ENCODE results near the gene RAB6D.
"Not testable (repeated sequence)": the region's sequence is repeated elsewhere in the genome, so short reads cannot be mapped to it uniquely, and the experiment has no call there.

The RAB6D gene

DNA sequence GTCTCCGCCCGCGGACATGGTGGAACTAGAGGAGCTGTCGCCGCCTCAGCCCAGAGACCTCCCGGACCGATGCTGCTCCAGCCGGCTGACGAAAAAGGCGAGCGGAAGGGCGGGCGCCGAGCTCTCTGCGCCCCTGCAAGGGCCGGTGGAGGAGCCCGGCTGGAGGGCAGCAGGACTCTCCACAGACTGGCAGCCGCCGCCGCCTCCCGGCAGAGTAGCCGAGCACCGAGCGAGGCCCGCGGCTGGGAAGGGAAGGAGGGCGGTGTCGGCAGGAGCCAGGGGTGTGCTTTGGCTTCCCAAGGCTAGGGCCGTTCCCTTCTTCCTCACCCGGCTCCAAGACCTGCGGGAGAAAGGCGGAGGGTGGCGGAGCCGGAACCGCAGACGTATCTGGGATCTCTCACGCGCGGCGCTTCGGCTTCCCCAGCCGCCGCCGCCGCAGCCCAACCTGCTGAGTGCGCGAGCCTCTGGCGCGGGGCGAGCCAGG is at the start of gene RAB6D:
Gene RAB6D, minus strand, starts transcription at position 466 of the 484 bp plus-strand sequence. Its CDS starts 448 bp downstream, at position 18.
- not testable (repeated sequence) for DNase-seq (ENCODE audit: low read depth in 3 of 3, low spot score in 1 of 3)

DNA sequence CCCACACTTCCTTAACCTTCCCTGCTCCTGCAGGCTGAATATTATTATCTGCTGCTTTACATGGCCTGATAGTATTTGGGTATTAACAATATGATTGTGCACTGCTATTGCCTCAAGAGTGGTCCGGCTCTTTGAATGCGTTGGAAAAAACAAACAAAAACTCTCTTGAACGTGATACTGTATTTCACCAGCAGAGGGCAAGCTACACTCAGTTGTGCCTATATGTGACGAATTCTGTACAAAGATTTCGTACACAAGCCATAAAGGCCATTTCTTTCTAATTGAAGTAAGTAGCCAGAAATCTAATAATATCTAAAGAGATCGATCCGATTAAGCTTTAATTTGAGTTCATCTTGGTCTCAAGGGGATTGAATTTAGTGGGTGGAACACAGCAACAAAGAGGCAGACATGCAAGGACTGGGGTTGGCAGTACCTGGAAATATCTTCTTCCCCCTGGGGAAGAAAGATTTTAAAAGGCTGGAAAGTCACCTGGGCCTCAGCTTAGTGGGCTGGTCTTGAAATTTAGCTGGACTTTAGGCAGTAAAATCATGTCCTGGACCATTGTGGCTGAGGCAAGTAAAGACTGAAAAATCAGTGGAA is 49.3 kb upstream of the RAB6D start:
- DNase-seq (ENCODE audit: low read depth in 3 of 3, low spot score in 1 of 3), result no peak

DNA sequence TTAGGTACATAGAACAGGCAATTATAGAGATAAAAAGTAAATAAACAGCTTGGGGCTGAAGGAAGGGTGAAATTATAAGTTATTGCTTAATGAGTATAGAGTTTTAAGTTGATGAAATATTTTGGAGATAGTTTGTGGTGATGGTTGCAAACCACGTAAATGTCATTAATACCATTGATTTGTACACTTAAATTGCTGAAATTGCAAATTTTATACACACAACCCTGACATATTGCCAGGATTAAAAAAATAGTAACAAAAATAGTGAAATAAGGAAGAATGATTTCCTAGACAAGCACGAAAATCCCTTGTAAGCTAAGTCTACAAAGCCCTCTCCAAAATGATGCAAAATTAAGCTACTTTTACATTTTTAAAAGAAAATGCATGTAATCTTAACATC is 46.2 kb upstream of the RAB6D start:
- DNase-seq (ENCODE audit: low read depth in 3 of 3, low spot score in 1 of 3), result no peak

DNA sequence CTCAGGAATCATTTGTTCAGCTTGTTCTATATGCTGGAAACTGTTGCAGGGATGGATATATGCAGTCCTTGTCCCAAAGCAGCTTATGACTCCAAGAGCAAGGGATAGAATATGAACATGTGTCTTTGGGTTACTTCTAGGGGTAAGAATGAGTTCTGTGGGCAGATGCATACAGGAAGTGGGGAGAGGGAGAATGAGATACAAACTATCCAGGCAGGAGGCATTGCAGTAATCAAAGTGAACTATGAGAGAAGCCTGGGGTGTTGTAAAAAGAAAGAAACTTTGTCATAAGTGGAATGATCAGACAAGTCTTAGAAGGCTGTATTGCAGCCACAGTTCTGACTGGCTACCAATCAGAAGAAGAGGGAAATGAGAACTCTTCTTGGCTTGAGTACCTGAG is 44.8 kb upstream of the RAB6D start:
- DNase-seq (ENCODE audit: low read depth in 3 of 3, low spot score in 1 of 3), result no peak

DNA sequence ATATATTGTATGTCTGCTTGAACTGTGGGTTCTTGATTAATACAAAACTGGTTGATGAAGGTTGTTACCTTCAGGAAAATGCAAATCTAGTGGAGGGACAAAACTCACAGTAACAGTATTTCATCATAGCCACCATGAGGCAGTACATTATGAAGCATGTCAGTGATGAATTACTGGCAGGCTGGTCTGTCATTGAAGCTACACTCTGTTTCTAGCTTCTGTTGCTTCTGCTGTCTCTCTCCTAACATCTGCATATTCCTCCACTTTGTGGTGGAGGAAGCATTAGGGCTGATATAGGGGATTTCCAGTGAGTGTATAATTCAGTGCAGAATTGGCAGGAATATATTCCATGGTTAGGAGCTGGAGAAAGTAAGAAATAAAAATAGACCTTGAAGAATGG is 44.2 kb upstream of the RAB6D start:
- DNase-seq (ENCODE audit: low read depth in 3 of 3, low spot score in 1 of 3), result no peak

DNA sequence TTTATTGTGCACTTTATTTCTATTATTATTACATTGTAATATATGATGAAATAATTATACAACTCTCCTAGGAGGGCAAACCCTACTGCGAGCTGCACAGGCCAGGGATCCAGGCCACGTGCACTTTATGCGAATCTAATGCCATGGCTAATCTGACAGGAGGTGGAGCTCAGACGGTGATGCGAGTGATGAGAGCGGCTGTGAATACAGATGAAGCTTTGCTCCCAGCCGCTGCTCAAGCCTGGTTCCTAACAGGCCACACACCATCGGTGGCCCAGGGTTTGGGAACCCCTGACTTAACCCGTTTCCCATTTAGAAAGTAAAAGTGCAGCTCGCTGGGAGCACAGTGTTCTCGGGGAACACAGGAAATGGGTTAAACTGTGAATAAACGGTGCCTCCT is 40.8 kb upstream of the RAB6D start:
- no peak for DNase-seq (ENCODE audit: low read depth in 3 of 3, low spot score in 1 of 3)

DNA sequence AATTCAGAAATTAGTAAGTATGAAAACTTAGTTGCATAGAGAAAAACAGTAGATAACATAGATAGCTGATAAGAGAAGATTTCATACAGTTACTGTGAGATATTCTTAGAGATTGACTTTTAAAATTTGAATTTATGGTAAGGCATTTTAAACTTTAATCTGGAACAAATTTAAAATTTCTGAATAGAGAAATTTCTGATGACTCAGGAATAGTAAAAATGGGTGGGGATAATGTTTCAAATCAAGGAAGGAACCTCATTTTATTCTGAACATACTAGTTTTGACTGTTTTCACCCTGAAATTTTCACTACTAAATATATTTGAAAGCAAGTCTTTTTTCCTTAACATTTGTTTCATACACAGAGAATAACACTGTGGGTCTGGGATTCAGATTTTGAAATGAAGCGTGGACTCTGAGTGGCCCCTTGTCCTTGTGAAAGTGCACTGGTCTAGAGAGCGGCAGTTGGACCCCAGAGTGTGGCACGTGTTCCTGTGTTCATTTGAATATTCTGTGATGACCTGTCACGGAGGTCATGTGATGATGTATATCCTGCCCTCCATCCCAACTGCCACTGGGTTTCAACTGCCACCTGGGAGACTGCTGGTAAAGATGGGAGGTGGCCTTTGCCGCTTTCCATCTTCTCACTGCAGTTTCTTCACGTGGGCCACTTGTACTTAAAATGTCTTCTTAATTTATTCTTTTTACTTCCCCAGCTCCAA is 38.5 kb upstream of the RAB6D start:
- DNase-seq (ENCODE audit: low read depth in 3 of 3, low spot score in 1 of 3), result no peak

DNA sequence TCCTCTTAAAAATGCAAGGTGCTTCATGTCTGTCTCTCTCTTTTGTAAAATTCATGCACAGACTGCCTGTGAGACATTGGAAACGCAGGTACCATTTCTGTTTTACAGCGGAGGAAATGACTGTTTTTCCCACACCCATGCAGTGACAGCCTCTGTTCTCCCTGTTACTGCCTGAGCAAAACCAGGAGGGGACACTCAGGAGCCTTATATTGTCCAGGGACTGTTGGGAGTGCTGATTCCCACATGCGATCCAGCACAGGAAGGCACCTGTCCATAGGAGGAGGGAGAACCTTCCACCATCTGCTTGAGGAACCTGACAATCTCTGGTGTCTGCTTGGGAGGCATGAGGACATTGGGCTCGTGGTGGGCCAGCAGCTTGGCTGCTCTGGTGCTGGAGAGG is 36.9 kb upstream of the RAB6D start:
- no peak for DNase-seq (ENCODE audit: low read depth in 3 of 3, low spot score in 1 of 3)

DNA sequence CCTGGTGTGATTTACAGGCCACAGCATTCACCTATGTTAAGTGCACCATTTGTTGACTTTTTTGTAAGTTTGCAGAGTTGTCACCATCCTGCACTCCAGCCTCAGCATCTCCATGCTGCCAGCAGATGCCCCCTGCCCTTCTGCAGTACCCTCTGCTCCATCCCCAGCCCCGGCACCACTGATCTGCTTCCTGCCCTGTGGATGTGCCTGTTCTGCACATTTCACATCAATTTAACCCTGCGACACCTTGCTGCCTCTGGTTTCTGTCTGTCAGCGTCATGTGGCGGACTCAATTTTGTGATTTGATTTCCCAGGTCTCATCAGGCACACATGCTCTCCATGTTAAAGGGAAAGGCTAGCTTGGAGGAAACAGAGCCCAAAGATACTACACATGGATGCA is 36.5 kb upstream of the RAB6D start:
- DNase-seq (ENCODE audit: low read depth in 3 of 3, low spot score in 1 of 3), result not testable (repeated sequence)

DNA sequence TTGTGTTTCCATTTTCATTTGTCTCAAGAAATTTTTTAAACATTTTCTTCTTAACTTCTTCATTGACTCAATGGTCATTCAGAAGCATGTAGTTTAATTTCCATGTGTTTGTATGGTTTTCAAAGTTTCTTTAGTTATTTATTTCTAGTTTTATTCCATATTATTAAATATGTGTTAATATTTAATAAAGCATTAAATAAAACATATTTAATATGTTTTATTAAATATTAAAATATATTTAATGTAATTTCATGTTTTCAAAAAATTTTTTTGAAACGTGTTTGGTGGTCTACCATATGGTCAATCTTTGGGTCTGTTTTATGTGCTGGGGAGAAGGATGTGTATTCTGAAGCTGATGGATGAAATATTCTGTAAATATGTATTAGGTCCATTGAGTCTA is 32.2 kb upstream of the RAB6D start:
- DNase-seq (ENCODE audit: low read depth in 3 of 3, low spot score in 1 of 3), result not testable (repeated sequence)

DNA sequence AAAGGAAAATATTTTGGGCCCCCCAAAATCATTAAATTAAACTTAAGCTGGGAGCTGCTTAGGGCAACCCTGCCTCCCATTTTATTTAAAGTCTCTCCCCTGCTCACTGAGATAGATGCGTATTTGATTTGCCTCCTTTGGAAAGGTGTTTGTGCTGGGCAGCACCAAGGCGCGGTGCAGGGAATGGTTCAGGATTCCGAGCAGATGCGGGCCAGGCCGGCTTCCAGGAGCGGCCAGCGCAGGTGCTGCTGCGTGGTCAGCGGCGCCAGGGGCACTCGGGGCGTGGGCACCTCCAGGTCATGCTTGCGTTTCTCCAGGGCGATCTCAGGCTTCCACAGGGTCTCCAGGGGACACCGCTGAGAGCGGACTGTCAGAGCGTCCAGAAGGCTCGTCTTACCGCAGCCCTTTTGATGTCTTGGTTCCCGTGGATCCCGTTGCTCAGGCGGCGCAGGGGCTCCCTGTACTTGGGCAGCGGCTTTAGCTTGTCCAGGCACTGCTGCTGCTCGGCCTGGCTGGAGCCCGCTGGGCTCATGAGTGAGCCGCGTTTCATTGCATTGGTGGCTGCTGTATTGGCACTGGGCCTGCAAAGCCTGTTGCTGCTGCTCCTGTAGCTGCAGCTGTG is 31.2 kb upstream of the RAB6D start:
- DNase-seq (ENCODE audit: low read depth in 3 of 3, low spot score in 1 of 3), result not testable (repeated sequence)

DNA sequence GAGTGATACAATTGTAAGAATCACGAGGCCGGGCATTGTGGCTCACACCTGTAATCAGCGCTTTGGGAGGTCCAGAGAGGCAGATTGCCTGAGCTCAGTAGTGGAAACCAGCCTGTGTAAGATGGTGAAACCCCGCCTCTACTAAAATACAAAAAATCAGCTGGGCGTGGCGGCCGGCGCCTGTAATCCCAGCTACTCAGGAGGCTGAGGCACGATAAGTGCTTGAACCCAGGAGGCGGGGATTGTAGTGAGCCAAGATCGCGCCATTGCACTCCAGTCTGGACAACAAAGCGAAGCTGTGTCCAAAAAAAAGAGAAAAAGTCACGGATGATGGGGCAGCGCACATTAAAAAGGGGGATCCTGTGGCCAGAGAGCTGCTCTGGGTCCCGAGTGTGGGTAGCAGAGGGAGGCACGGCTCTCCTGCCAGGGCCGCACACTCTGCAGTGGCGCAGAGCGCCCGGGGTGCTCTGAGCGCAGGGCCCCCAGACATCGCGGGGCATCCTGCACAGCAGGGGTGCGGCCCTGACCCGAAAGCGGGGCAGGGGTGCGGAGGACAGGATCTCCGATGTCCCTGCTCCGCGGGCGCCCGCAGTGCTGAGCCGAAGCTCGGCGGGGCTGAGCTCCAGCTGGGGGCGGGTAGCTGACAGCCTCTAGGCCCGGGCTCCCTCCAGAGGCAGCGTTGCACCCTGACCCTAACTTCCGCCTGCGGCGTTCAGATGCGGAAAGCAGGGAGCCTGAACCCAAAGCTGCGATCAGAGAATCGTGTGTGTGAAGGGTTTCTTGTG is 30.4 kb upstream of the RAB6D start:
- DNase-seq (ENCODE audit: low read depth in 3 of 3, low spot score in 1 of 3), result no peak

DNA sequence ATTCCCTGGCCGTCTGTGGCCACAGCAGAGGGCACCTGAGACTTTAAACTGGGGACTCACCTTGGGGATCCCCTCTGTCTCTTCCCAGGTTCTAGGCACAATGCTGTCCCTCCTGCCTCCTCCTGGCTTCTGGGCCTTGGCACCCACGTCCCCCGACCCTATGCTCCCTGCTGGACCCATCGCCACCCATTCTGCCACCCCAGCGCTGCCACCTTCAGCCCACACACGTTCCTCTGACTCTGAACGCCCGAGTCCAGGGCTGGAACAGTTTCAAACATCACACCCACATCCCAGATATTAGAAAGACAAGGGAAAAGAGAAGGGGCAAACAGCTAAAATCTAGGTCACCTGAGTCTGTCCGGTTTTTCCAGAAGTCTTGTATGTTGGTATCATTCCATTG is 28.0 kb upstream of the RAB6D start:
- DNase-seq (ENCODE audit: low read depth in 3 of 3, low spot score in 1 of 3), result not testable (repeated sequence)

DNA sequence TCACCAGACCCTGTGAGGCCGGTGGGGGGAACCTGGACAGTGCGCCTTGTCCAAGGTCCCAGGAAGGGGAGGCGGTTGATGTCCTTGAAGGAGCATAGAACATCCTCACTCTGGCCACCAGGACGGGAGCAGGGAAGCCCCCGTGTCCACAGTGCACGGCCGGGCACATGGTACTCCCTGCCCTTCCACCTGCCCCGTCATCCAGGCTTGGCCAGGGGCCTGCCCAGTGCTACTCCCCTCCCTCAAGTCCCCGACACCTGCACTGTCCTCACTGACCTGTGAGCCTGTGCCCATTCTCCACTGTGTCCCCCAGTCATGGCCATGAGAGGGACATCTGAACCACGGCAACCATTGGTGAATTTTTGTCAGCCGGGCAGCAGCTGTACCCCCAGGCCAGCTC is 27.5 kb upstream of the RAB6D start:
- not testable (repeated sequence) for DNase-seq (ENCODE audit: low read depth in 3 of 3, low spot score in 1 of 3)

DNA sequence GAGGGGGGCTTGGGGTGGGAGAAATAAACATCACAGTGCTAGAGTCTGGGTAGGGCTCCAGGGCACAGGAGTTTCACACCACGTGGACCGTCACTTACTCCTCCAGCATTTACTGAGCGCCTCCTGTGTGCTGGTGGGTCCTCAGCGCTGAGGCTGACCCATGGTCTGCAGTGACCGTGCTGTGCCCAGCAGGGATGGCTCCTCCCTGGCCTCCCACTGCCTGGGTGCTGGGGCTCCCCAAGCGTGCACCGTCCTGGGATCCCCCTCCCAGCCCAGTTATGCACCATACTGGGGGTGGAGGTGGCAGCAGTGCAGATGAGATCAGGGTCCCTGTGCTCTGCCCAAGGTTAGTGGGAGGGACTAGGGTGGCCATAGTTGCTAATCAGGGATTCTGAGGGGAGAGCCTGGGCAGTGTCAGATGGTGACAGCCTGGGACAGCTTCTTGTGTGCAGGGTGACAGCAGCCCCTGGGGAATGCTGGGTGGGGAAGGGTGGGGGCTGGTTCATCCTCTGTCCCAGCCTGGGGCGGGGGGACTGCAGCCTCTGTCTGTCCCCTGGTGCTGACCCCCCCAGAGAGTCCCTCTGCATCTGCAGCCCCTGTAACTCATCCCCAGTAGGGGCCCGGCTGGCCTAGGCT is 26.6 kb upstream of the RAB6D start:
- not testable (repeated sequence) for DNase-seq (ENCODE audit: low read depth in 3 of 3, low spot score in 1 of 3)

DNA sequence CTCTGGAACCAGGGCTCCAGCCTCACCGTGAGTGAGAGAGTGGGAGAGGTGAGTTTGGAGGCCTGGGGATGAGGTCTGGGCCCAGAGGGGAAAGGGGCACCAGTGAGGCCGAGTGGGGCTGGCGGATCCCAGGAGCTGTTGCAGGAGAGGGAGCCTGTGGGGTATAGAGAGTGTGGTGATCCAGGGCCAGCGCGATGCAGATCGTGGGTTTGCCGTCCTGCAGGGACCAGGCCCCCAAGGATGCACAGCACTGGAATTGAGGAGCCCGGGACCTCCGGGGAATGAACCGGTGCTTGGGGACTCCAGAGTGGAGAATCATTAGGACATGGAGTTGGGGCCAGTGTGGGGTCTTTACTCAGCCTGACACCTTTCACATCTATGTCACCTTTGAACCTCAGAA is 25.7 kb upstream of the RAB6D start:
- no peak for DNase-seq (ENCODE audit: low read depth in 3 of 3, low spot score in 1 of 3)

DNA sequence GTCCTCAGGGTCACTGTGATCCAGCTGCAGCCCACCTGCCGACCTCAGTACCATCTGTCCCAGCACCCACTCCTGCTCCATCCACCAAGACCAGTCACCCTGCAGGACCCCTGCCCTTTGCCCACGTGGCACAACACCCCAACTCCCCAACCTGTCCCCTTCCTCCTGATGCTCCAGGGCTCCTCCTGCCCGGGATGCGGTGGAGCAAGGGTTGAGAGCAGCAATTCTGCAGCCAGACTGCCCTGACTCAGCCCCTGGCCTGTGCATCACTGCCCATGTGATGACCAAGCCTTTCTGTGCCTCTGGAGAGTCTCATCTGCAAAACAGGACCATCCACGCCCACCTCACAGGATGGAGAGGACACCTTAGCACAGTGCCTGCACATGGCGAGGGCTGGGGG is 24.9 kb upstream of the RAB6D start:
- not testable (repeated sequence) for DNase-seq (ENCODE audit: low read depth in 3 of 3, low spot score in 1 of 3)

DNA sequence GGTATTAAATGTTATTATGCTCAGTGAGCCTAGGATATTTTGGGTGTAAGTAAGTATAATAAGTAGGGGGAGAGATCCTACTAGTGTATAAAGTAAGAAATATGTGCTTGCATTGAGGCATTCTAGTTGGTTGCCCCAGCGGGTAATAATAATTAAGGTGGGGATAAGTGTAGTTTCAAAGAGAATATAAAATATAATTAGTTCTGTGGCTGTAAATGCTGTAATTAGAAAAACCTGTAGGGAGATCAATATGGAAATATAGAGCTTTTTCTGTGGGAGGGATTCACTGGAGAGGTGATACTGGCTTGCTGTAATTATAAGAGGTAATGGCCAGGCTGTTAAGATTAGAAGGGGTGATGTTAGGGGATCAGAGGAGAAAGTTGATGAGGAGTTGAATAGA is 9.1 kb upstream of the RAB6D start:
- not testable (repeated sequence) for DNase-seq (ENCODE audit: low read depth in 3 of 3, low spot score in 1 of 3)

DNA sequence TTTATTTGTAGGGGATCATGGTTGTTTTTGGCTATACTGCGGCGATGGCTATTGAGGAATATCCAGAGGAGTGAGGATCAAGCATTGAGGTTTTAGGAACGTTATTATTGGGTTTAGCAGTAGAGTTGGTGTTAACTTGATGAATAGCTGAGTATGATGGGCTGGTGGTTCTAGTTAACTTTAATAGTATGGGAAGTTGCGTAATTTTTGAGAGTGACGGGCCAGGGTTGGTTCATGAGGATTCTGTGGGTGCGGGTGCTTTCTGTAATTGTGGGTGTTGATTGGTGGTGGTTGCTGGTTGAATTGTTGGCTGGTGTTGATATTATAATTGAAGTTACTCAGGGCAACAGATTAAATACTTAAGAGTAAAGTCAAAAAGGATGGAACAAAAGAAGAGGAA is 6.0 kb upstream of the RAB6D start:
- DNase-seq (ENCODE audit: low read depth in 3 of 3, low spot score in 1 of 3), result no peak

DNA sequence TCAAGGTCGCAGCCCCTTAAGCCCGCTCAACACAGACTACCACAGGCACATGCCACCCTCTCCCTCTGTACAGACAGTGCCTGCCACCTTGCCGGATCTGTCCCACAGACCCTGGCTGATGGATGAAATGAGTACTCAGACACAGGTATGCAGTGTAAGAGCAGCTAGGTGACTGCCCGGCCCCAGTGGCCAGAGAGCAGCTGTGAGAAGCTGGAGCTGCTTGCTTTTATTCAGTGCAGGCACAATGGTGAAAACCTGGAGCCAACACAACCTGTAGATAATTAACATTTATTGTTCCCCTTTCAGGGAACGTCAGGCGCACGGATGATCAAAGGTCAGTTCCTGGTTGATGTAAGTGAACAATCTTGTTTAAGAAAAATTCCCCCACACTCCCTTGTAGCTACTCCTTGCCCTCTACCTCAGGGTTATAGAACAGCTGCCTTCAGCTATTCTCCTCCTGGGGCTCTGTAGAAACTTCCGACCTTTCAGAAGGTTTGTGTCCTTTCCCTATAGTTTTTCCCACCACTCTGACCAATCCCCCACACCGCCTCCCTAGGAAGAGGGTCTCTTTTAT is 4.6 kb upstream of the RAB6D start:
- not testable (repeated sequence) for DNase-seq (ENCODE audit: low read depth in 3 of 3, low spot score in 1 of 3)

DNA sequence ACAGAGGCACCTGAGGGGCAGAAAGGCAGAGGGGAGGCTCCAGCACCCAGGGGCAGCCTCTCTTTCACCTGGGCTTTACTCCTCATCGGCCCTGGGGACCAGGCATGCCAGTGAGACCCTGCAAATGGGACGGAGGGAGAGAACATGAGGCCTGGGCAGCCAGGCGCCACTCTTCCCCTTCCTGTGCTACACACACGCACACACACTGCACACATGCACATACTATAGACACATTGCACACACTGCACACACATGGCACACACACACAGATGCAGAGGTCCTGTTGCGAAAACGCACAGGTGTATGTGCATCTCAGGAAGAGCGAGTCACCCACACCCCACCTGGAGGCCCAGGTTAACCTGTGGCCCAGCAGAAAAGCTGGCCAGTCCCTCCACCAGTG is 3.4 kb upstream of the RAB6D start:
- DNase-seq (ENCODE audit: low read depth in 3 of 3, low spot score in 1 of 3), result no peak
